ENCODE measurements around the gene BDKRB1. TPM values are rescaled to one million over a fixed set of nuclear protein-coding genes. Genes with fewer than 3 reads are reported as not detected.

Gene BDKRB1
- total RNA-seq, 1 donor: 15.1 TPM

GRCh38 chr14:96267916-96268315, 11.9 kb downstream of the BDKRB1 start:
- TF ChIP-seq, protein P1, sequence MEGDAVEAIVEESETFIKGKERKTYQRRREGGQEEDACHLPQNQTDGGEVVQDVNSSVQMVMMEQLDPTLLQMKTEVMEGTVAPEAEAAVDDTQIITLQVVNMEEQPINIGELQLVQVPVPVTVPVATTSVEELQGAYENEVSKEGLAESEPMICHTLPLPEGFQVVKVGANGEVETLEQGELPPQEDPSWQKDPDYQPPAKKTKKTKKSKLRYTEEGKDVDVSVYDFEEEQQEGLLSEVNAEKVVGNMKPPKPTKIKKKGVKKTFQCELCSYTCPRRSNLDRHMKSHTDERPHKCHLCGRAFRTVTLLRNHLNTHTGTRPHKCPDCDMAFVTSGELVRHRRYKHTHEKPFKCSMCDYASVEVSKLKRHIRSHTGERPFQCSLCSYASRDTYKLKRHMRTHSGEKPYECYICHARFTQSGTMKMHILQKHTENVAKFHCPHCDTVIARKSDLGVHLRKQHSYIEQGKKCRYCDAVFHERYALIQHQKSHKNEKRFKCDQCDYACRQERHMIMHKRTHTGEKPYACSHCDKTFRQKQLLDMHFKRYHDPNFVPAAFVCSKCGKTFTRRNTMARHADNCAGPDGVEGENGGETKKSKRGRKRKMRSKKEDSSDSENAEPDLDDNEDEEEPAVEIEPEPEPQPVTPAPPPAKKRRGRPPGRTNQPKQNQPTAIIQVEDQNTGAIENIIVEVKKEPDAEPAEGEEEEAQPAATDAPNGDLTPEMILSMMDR (IDR thresholded peaks at IDR 0.05; ENCODE audit: insufficient read depth, low read depth, low read length): no peak
- no peak overlapping the region for H3K4me3 ChIP-seq (ENCODE audit: low read depth, low read length)
- no peak for DNase-seq (ENCODE audit: low read depth)

- H3K4me3 ChIP-seq (ENCODE audit: low read depth, low read length): no peak overlapping the region
- TF ChIP-seq, protein P1 (IDR thresholded peaks at IDR 0.05; ENCODE audit: insufficient read depth, low read depth, low read length): no peak
- peak; percentile 98 for DNase-seq (ENCODE audit: low read depth)
Observed at GRCh38 chr14:96268431-96269358, 12.7 kb downstream of the BDKRB1 start.

- TF ChIP-seq, protein P1 (IDR thresholded peaks at IDR 0.05; ENCODE audit: insufficient read depth, low read depth, low read length): no peak
- DNase-seq (ENCODE audit: low read depth): no peak
- no peak overlapping the region for H3K4me3 ChIP-seq (ENCODE audit: low read depth, low read length)
Observed at GRCh38 chr14:96269359-96269710, 13.3 kb downstream of the BDKRB1 start.

GRCh38 chr14:96270565-96271420, 14.8 kb downstream of the BDKRB1 start:
- no peak for DNase-seq (ENCODE audit: low read depth)
- no peak overlapping the region for H3K4me3 ChIP-seq (ENCODE audit: low read depth, low read length)
- TF ChIP-seq, protein P1 (IDR thresholded peaks at IDR 0.05; ENCODE audit: insufficient read depth, low read depth, low read length): no peak

- TF ChIP-seq, protein P1 (IDR thresholded peaks at IDR 0.05; ENCODE audit: insufficient read depth, low read depth, low read length): no peak
- DNase-seq (ENCODE audit: low read depth): no peak
- no peak overlapping the region for H3K4me3 ChIP-seq (ENCODE audit: low read depth, low read length)
Observed at GRCh38 chr14:96271421-96271762, 15.4 kb downstream of the BDKRB1 start.

DNA sequence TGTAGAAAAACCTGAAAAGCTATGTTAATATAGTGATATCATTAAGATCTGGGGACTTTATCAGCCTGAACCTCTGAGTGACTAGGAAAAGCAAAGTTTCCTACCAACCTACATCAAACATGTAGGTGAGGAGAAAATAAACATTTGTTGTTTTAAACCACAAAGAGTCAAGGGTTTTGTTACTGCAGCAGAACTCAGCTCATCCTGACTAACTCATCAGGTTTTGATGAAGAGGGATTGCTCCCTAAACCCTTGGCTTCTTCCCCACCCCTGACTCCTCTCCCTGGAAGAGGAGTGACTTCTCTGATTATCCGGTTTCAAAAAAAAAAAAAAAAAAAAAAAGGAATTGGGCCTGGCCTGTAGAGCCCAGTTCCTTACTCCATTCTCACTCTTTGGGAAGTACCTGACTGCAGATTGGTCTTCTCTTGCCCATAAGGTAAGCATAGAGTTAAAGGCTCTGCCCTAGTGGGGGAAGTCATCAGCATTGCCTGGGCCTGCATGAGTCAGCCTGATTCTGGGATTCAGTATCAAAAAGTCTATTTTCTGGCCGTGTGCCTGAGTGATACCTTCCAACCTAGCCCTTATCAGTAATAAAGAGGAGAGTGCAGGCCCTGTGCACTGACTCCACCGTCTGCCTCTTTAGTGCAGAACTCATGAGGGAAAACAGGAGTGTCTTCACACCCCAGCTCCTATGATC, 16.9 kb downstream of the BDKRB1 start:
- TF ChIP-seq, protein P1 (IDR thresholded peaks at IDR 0.05; ENCODE audit: insufficient read depth, low read depth, low read length): no peak
- no peak for DNase-seq (ENCODE audit: low read depth)
- no peak overlapping the region for H3K4me3 ChIP-seq (ENCODE audit: low read depth, low read length)
